Ishikawa (cell line): ENCODE data around the gene MYO1E.

Source experiments
- EGR1 ChIP-seq: IDR thresholded peaks from 2 replicates; pipeline ENCODE4 v1.6.1; 2012
- FOXM1 ChIP-seq: IDR thresholded peaks from 2 replicates; pipeline ENCODE4 v1.6.1; 2012; ENCODE audit warnings: low read depth, borderline replicate concordance
- TAF1 ChIP-seq: IDR thresholded peaks from 2 replicates; pipeline ENCODE4 v1.6.1; 2012; ENCODE audit warnings: low read depth, mild to moderate bottlenecking
- TEAD4 ChIP-seq: IDR thresholded peaks from 2 replicates; pipeline ENCODE4 v1.6.1; 2012
- TF ChIP-seq, protein P1 (sequence below): IDR thresholded peaks from 2 replicates; pipeline ENCODE4 v1.6.1; 2012
- TF ChIP-seq, protein P2 (sequence below): IDR thresholded peaks from 2 replicates; pipeline ENCODE4 v1.6.1; 2012

DNA sequence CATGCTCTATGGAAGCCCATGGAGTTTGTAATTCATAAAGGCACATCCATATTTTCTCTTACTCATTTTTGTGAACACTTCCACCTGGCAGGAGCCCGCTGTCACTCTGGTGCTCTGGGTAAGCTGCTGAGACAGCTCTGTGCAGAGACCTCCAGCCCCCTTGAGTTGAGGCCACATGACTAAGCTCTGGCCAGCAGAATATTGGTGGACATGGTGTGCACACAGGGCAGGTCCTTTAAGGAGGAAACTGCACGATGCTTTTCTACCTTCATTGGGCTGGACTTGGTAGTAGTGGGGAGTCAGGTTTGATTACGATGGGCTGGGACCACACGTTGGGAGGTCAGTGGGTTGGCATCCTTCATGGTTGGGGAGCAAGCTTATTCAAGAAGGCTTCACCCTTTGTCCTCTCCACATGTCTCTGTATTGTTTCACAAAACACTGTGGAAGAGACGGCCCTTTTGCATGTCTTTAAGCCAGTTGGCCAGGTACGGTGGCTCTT, 238.7 kb downstream of the MYO1E start:
- no peak for TF ChIP-seq FOXM1
- TF ChIP-seq, protein P1, sequence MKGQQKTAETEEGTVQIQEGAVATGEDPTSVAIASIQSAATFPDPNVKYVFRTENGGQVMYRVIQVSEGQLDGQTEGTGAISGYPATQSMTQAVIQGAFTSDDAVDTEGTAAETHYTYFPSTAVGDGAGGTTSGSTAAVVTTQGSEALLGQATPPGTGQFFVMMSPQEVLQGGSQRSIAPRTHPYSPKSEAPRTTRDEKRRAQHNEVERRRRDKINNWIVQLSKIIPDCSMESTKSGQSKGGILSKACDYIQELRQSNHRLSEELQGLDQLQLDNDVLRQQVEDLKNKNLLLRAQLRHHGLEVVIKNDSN, result no peak
- no peak for TF ChIP-seq TAF1
- no peak for TF ChIP-seq EGR1
- no peak for TF ChIP-seq TEAD4
- TF ChIP-seq, protein P2, sequence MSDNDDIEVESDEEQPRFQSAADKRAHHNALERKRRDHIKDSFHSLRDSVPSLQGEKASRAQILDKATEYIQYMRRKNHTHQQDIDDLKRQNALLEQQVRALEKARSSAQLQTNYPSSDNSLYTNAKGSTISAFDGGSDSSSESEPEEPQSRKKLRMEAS, result no peak
